ENCODE data around the gene HOXA6. TPM values are rescaled to one million over a fixed set of nuclear protein-coding genes. Genes with fewer than 3 reads are reported as not detected.

Gene HOXA6
- total and polyA plus RNA-seq, 2 of the 4 experiments (the other 2 are of a cell fraction), result 1.4 to 1.8 TPM

DNA sequence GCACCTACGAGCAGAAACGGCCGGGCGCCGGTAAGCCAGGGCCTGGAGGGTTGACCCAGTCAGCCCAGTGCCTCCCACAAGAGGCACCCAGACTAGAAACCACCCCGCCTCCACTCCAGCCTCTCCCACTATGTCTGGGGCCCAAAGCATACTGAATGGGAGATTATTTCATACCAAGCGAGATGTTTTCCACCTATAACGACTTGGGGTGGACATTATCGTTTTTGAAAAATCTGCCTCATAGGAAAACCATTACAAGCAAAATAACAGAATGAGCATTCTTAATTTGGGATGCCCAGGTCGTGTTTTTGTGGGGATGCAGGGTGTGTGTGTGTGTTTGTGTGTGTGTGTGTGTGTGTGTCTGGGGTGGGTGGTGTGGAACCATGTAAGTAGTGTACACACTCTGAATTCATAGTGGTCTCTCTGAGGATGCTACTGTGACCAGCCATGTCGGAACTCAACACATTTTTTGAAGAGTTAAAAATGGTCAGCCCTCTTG, 1.6 kb downstream of the HOXA6 start:
- peak overlapping the region; percentile 87 for H3K9ac ChIP-seq (ENCODE audit: low read depth, low read length)
- H2AFZ ChIP-seq (replicated peaks; ENCODE audit: low read length, poor library complexity), result peak overlapping the region; percentile 90
- H3K9me3 ChIP-seq (ENCODE audit: control insufficient read depth, insufficient read depth, low read length), result no peaks in the 10 kb centered on the region
- peak overlapping the region; percentile 79 for H3K4ac ChIP-seq (ENCODE audit: low read depth, low read length)
- peaks cover 9 to 33% of the 10 kb centered on the region in 2 experiments; a peak in 3 of 4 replicates for H3K79me1 ChIP-seq (ENCODE audit: low read depth in 1 of 2, low read length in 2 of 2)
- no peak for DNase-seq
- H3K56ac ChIP-seq (ENCODE audit: extremely low read depth, insufficient read depth, low read length), result peak overlapping the region; percentile 50; the same call in 1 of the 2 replicates
- WGBS, 2 experiments (ENCODE audit: extremely low coverage in 2 of 2, insufficient read length in 1 of 2), result no CpG with 5 or more reads among the region's 11 CpGs
- H3K27me3 ChIP-seq (ENCODE audit: control insufficient read depth, insufficient read depth, low read length), result no peaks in the 10 kb centered on the region
- H2BK120ac ChIP-seq (ENCODE audit: low read depth, low read length), result peak overlapping the region; percentile 73
- no TSS peak for BruUV-seq (replicated peaks)
- peak overlapping the region; percentile 66 for H2BK5ac ChIP-seq (ENCODE audit: low read depth, low read length, poor library complexity, severe bottlenecking)
- no peaks in the 10 kb centered on the region for H3K9me1 ChIP-seq (ENCODE audit: insufficient read depth, low read length)
- H3K36me3 ChIP-seq (ENCODE audit: control insufficient read depth, insufficient read depth, low read length), result peaks cover 6% of the 10 kb centered on the region
- H3K4me2 ChIP-seq (ENCODE audit: low read depth, low read length), result peak overlapping the region; percentile 83
- peak overlapping the region; percentile 80 for H3K27ac ChIP-seq (ENCODE audit: insufficient read depth, low read length)
- H2BK15ac ChIP-seq (ENCODE audit: low read depth, low read length), result peak overlapping the region; percentile 63; the same call in 1 of the 3 replicates
- peak overlapping the region; percentile 48; the same call in 1 of the 2 replicates for H2AK5ac ChIP-seq (ENCODE audit: low read depth, low read length)
- ChIA-PET CTCF (interaction anchor here (1.0 kb wide), 1 partner anchor 15 kb away, joined by 4 read pairs; no protein-coding TSS in a partner anchor), POLR2A (ENCODE audit: unreplicated experiment) (no interaction called here)
- TF ChIP-seq BHLHE40 (IDR thresholded peaks at IDR 0.05; ENCODE audit: low read depth, low read length) (no peak), RAD21 (IDR thresholded peaks at IDR 0.05; ENCODE audit: low read length) (no peak), MAZ (IDR thresholded peaks at IDR 0.05; ENCODE audit: borderline replicate concordance, low read depth, low read length) (no peak)
- peak overlapping the region; percentile 77 for H3K18ac ChIP-seq (ENCODE audit: low read depth, low read length)
- H4K5ac ChIP-seq (ENCODE audit: low read depth, low read length), result peak overlapping the region; percentile 76
- intact Hi-C loops (cut with micrococcal nuclease), result loop anchor here (5.0 kb wide), 1 partner anchor 1054 kb away; no protein-coding TSS in a partner anchor
- ATAC-seq (ENCODE audit: low read depth), result no peak
- no peaks in the 10 kb centered on the region for H4K20me1 ChIP-seq (ENCODE audit: insufficient read depth, low read length)
- H2BK20ac ChIP-seq (ENCODE audit: low read depth, low read length), result 0 out of 2 replicates have a peak overlapping the region, but pooled peaks have one; percentile 17
- dilution Hi-C loops (cut with HindIII; ENCODE audit: low sequenced_read_pairs, unreplicated experiment), result no loop called here
- H3K4me1 ChIP-seq (ENCODE audit: control insufficient read depth, insufficient read depth, low read length), result peaks cover 13% of the 10 kb centered on the region
- H4K91ac ChIP-seq (ENCODE audit: insufficient read depth, low read depth, low read length), result peak overlapping the region; percentile 76
- in situ Hi-C loops (cut with MboI; ENCODE audit: low sequenced_read_pairs), result loop anchor here (10.0 kb wide), 1 partner anchor 951 kb away; no protein-coding TSS in a partner anchor
- peak overlapping the region; percentile 76 to 84 for H4K8ac ChIP-seq (ENCODE audit: low read depth in 2 of 2, low read length in 2 of 2)
- peak overlapping the region; percentile 63 for H2AK9ac ChIP-seq (replicated peaks; ENCODE audit: low read depth, low read length, poor library complexity)
- peak overlapping the region; percentile 57; the same call in 1 of the 2 replicates for H3K14ac ChIP-seq (replicated peaks; ENCODE audit: low read depth, low read length)
- H3K4me3 ChIP-seq (ENCODE audit: insufficient read depth, low read depth, low read length), result peak overlapping the region; percentile 40
- H3K23ac ChIP-seq (ENCODE audit: low read depth, low read length), result peak overlapping the region; percentile 47
